NK-92 treated with Interleukin-12 subunit alpha and Interleukin-12 subunit beta, amount 100 ng/mL, for 24 hours (cell line): ENCODE data around the gene SLC9B1.
A peak's percentile ranks its signal among the peaks of the same experiment; 100 is the strongest.

Experiments used
- DNase-seq: peaks from one replicate; lab custom pipeline; 2025; lab: John Stamatoyannopoulos, UW

The SLC9B1 gene

DNA sequence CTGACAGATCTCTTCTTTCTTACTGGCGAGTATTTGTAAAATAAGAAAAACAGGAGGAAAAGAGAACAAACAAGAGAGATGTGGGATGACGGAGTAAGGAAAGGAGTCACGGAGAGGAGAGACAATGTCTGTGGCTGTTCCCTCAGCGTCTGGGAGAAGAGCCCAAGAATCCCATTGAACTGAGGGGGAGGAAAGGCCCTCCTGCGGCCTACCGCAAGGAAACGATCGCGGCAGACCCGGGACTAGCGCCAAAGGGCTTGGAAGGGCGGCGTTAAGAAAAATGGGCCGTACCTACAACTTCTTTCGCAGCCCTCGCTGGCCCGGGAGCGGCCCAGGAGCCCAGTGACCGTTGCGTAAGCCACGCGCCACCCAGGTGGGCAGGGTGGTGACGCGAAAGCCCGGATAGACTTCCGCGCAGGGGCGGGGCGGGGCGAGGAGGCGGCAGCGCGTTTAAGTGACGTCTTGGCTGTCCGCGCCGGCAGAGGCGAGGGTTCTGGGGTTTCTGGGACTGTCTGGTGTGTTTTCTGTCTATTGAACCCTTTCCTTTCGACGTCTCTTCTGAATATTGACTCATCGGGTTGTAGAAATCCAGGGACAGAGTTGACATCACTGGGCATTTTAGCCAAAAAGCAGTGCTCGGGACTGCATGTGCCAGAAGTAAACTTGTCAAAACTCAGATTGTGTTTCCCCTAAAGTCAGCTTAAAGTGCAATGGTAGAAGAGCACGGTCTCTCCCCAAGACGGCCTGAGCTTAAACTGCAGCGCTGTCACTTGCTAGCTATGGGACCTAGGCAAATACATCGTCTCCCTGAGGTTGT is at the start of gene SLC9B1:
TSS of gene SLC9B1 (minus strand) at position 398 of the 817 bp plus-strand sequence. CDS start 27,994 bp downstream, outside the sequence.
- peak; percentile 86 for DNase-seq

GRCh38 chr4:103067841-103068547 is 48.5 kb upstream of the SLC9B1 start:
- no peak for DNase-seq

- DNase-seq: no peak
Measured at GRCh38 chr4:103060453-103061148, 41.1 kb upstream of the SLC9B1 start.

- DNase-seq: no peak
Measured at GRCh38 chr4:103054030-103054429, 34.5 kb upstream of the SLC9B1 start.

DNA sequence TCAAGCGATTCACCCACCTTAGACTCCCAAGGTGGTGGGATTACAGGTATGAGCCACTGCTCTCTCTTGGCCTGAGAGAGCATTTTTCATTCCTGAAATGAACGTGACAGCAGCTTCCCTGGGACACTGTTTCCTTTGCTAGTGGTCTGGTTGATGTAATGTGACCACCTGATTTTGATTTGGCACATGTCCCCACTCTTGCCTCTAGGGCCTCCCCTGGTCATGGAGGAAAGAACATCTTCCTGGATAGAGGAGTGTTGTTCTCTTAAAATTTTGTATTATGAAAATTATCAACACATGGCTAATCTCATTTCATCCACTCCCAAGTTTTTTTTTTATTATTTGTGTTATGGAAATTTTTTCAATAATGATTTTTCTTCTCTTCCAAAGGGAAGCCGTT is 33.3 kb upstream of the SLC9B1 start:
- DNase-seq: no peak

GRCh38 chr4:103052145-103052544 is 32.6 kb upstream of the SLC9B1 start:
- no peak for DNase-seq

GRCh38 chr4:103050736-103051436 is 31.4 kb upstream of the SLC9B1 start:
- no peak for DNase-seq

GRCh38 chr4:103046416-103047290 is 27.1 kb upstream of the SLC9B1 start:
- DNase-seq: no peak

GRCh38 chr4:103044183-103044582 is 24.7 kb upstream of the SLC9B1 start:
- no peak for DNase-seq

- DNase-seq: no peak
Measured at GRCh38 chr4:103036169-103036568, 16.7 kb upstream of the SLC9B1 start.

- DNase-seq: no peak
Measured at GRCh38 chr4:103032574-103032973, 13.1 kb upstream of the SLC9B1 start.

DNA sequence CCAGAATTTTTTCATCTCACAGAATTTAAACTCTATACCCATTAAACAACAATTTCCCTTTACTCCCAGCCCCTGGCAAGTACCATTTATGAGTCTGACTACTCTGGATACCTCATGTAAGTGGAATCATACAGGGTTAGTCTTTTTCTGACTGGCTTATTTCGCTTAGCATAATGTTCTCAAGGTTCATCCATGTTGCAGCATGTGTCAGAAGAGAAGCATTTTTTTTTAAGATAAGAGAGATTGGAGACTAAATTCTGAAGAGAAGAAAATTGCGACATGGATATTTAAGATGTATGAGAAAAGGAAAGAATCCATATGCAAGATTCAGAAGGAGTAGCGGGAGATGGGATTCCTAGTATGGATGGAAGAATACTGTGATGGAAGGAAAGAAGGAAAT is 11.3 kb upstream of the SLC9B1 start:
- DNase-seq: no peak

DNA sequence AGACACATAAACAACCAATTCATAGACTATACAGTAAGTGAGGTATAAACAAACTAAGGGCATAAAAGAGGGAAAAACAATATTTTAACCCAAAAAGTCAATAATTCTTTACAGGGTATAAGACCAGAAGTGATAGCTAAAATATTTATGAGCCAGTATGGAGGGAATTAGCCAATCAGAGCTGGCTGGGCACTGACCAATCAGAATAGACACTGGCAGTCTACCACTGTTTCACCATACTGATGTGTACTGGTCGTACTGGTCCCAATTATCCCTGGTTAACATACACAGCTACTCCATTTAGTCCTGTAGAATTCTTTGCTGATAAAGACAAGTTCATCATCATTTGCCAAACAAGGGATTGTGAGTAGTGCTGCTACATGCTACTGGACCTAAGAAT is 9.8 kb upstream of the SLC9B1 start:
- no peak for DNase-seq

DNA sequence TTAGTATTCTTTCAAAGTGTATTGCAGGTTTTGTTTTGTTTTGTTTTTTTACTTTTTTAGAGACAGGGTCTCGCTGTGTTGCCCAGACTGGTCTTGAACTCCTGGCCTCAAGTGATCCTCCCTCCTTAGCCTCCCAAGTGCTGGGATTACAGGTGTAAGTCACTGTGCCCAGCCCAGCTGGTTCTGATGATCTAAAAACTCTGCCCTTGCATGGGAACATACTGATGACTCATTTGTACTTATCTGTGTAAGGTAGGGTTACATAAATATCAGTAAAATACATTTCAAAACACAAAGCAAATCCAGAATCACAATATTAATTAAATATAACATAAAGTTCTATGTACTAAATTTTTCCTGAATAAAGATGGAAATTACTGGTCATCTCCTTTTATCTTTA is 7.4 kb upstream of the SLC9B1 start:
- no peak for DNase-seq

GRCh38 chr4:103024996-103025395 is 5.5 kb upstream of the SLC9B1 start:
- no peak for DNase-seq

- no peak for DNase-seq
Measured at GRCh38 chr4:103021120-103021519, 1.6 kb upstream of the SLC9B1 start.

GRCh38 chr4:103018391-103019307 is 856 bp downstream of the SLC9B1 start:
- DNase-seq: no peak

GRCh38 chr4:103012551-103012950 is 7.0 kb downstream of the SLC9B1 start:
- no peak for DNase-seq

DNA sequence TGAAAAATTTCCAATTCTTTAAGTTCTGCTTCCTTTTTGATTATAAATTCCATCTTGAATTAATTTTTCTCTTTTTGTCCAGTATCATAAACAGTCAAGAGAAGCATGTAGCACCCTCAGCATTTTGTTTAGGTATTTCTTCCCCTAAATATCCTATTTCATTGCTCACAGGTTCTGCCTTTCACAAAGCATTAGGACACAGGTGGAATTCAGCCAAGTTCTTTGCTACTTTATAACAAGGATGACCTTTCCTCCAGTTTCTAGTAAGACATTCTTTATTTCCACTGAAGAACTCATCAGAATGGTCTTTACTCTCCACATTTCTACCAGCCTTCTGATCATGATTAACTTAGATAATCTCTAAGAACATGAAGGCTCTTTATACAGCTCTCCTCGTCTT is 7.4 kb downstream of the SLC9B1 start:
- no peak for DNase-seq

DNA sequence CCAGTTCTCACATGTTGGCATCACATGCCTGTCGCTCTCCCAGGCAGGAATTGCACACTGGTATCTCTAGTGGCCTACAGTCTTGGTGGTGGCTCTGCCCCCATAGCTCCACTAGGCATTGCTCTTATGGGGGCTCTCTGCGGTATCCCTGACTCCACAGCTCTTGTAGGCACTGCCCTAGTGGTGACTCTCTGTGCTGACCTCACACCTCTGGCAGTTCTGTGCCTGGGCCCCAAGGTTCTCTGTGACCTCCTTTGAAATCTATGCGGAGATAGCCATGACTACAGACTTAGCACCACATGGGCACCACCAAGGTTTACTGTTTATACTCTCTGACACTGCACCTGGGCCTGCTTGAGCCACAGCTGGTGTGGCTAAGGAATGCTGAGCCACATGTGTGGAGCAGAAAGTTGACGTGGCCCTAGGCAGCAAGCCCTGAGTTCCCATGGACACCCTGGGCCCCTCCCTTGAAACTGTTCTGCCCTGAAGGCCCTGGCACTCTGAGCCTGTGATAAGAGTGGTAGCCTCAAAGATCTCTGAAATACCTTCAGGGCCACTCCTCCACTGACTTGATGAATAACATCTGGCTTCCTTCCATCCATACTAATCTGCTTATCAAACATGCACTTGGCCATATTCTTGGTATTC is 8.0 kb downstream of the SLC9B1 start:
- DNase-seq: peak; percentile 1
